Measurements from ENCODE around the gene CER1. TPM values are rescaled to one million over a fixed set of nuclear protein-coding genes. Genes with fewer than 3 reads are reported as not detected.

CER1 gene
- total RNA-seq: under 0.01 TPM

GRCh38 chr9:14722391-14723035 lies at the start of gene CER1:
CER1 (minus strand) TSS chr9:14722733; CDS start chr9:14722672, 61 bp downstream.
- no peak for DNase-seq (ENCODE audit: low read depth in 2 of 3, low spot score in 2 of 3)

- no peak for DNase-seq (ENCODE audit: low read depth in 2 of 3, low spot score in 2 of 3)
Observed at GRCh38 chr9:14770592-14770991, 48.1 kb upstream of the CER1 start.

- DNase-seq (ENCODE audit: low read depth in 2 of 3, low spot score in 2 of 3): peak in 2 of 3 donors; percentile 6 to 44
Observed at GRCh38 chr9:14769230-14769571, 46.7 kb upstream of the CER1 start.

GRCh38 chr9:14768405-14769229 lies 46.1 kb upstream of the CER1 start:
- DNase-seq (ENCODE audit: low read depth in 2 of 3, low spot score in 2 of 3): peak in 2 of 3 donors; percentile 19 to 59

GRCh38 chr9:14766299-14766698 lies 43.8 kb upstream of the CER1 start:
- DNase-seq (ENCODE audit: low read depth in 2 of 3, low spot score in 2 of 3): no peak

GRCh38 chr9:14761584-14761983 lies 39.1 kb upstream of the CER1 start:
- no peak for DNase-seq (ENCODE audit: low read depth in 2 of 3, low spot score in 2 of 3)

- no peak for DNase-seq (ENCODE audit: low read depth in 2 of 3, low spot score in 2 of 3)
Observed at GRCh38 chr9:14760060-14760459, 37.5 kb upstream of the CER1 start.

GRCh38 chr9:14756291-14756690 lies 33.8 kb upstream of the CER1 start:
- no peak for DNase-seq (ENCODE audit: low read depth in 2 of 3, low spot score in 2 of 3)

GRCh38 chr9:14752871-14753270 lies 30.3 kb upstream of the CER1 start:
- no peak for DNase-seq (ENCODE audit: low read depth in 2 of 3, low spot score in 2 of 3)

- DNase-seq (ENCODE audit: low read depth in 2 of 3, low spot score in 2 of 3): no peak
Observed at GRCh38 chr9:14752271-14752670, 29.7 kb upstream of the CER1 start.

GRCh38 chr9:14750821-14751220 lies 28.3 kb upstream of the CER1 start:
- DNase-seq (ENCODE audit: low read depth in 2 of 3, low spot score in 2 of 3): no peak

- no peak for DNase-seq (ENCODE audit: low read depth in 2 of 3, low spot score in 2 of 3)
Observed at GRCh38 chr9:14749741-14750211, 27.2 kb upstream of the CER1 start.

GRCh38 chr9:14748373-14748772 lies 25.8 kb upstream of the CER1 start:
- DNase-seq (ENCODE audit: low read depth in 2 of 3, low spot score in 2 of 3): no peak

GRCh38 chr9:14747111-14747510 lies 24.6 kb upstream of the CER1 start:
- no peak for DNase-seq (ENCODE audit: low read depth in 2 of 3, low spot score in 2 of 3)

GRCh38 chr9:14746626-14747025 lies 24.1 kb upstream of the CER1 start:
- DNase-seq (ENCODE audit: low read depth in 2 of 3, low spot score in 2 of 3): no peak

- no peak for DNase-seq (ENCODE audit: low read depth in 2 of 3, low spot score in 2 of 3)
Observed at GRCh38 chr9:14744768-14745167, 22.2 kb upstream of the CER1 start.

- DNase-seq (ENCODE audit: low read depth in 2 of 3, low spot score in 2 of 3): no peak
Observed at GRCh38 chr9:14741369-14741768, 18.8 kb upstream of the CER1 start.

GRCh38 chr9:14733133-14733532 lies 10.6 kb upstream of the CER1 start:
- no peak for DNase-seq (ENCODE audit: low read depth in 2 of 3, low spot score in 2 of 3)

- no peak for DNase-seq (ENCODE audit: low read depth in 2 of 3, low spot score in 2 of 3)
Observed at GRCh38 chr9:14731294-14731981, 8.9 kb upstream of the CER1 start.

- DNase-seq (ENCODE audit: low read depth in 2 of 3, low spot score in 2 of 3): no peak
Observed at GRCh38 chr9:14730461-14730898, 7.9 kb upstream of the CER1 start.

- DNase-seq (ENCODE audit: low read depth in 2 of 3, low spot score in 2 of 3): no peak
Observed at GRCh38 chr9:14723301-14723700, 768 bp upstream of the CER1 start.

All from hematopoietic multipotent progenitor cell (in vitro differentiated cells).